HUES64 (cell line): ENCODE measurements around the gene RDH8.
"Not testable (repeated sequence)": the region's sequence is repeated elsewhere in the genome, so short reads cannot be mapped to it uniquely, and the experiment has no call there.

Experiments used
- H3K27ac ChIP-seq: 2 replicates; pipeline ENCODE4 v1.7.0; 2013; ENCODE audit warnings: low read depth, low read length, inconsistent platforms
- H3K27me3 ChIP-seq: 2 replicates; pipeline ENCODE4 v1.6.1; 2013; ENCODE audit warnings: mild to moderate bottlenecking, low read length; ENCODE audit not compliant: insufficient read depth
- H3K36me3 ChIP-seq: 2 replicates; pipeline ENCODE4 v1.6.1; 2013; ENCODE audit warnings: mild to moderate bottlenecking, low read length; ENCODE audit not compliant: insufficient read depth
- H3K4me1 ChIP-seq: 2 replicates; pipeline ENCODE4 v1.6.1; 2013; ENCODE audit warnings: mild to moderate bottlenecking, low read length, moderate library complexity; ENCODE audit not compliant: insufficient read depth
- H3K4me3 ChIP-seq: 2 replicates; pipeline ENCODE4 v1.5.1; 2013; ENCODE audit warnings: mild to moderate bottlenecking, low read length, moderate library complexity
- H3K9ac ChIP-seq: 2 replicates; pipeline ENCODE4 v1.6.1; 2013; ENCODE audit warnings: mild to moderate bottlenecking, low read depth, low read length
- H3K9me3 ChIP-seq: 2 replicates; pipeline ENCODE4 v1.6.1; 2013; ENCODE audit warnings: low read depth, low read length; ENCODE audit not compliant: insufficient read depth
- WGBS: fragments of 150-250, 120-280 bp; methylation state at CpG from one replicate; pipeline ENCODE4 v1.1.7; 2013; ENCODE audit warnings: missing lambda C conversion rate; 5-methylcytosine and 5-hydroxymethylcytosine counted together

The RDH8 gene

GRCh38 chr19:10018786-10019185 lies 5.5 kb downstream of the RDH8 start:
- 86% methylated on average over 9 of the region's 9 CpGs for WGBS
- H3K4me3 ChIP-seq: no peak overlapping the region
- no peaks in the 10 kb centered on the region for H3K9me3 ChIP-seq
- H3K36me3 ChIP-seq: no peaks in the 10 kb centered on the region
- no peaks in the 10 kb centered on the region for H3K27me3 ChIP-seq
- H3K27ac ChIP-seq: no peak overlapping the region
- H3K4me1 ChIP-seq: no peaks in the 10 kb centered on the region
- no peak overlapping the region for H3K9ac ChIP-seq

- H3K4me3 ChIP-seq: no peak overlapping the region
- H3K4me1 ChIP-seq: no peaks in the 10 kb centered on the region
- 84% methylated on average over 5 of the region's 5 CpGs for WGBS
- H3K9ac ChIP-seq: no peak overlapping the region
- H3K36me3 ChIP-seq: no peaks in the 10 kb centered on the region
- H3K27ac ChIP-seq: no peak overlapping the region
- no peaks in the 10 kb centered on the region for H3K27me3 ChIP-seq
- no peaks in the 10 kb centered on the region for H3K9me3 ChIP-seq
Observed at GRCh38 chr19:10019246-10019645, 6.0 kb downstream of the RDH8 start.

DNA sequence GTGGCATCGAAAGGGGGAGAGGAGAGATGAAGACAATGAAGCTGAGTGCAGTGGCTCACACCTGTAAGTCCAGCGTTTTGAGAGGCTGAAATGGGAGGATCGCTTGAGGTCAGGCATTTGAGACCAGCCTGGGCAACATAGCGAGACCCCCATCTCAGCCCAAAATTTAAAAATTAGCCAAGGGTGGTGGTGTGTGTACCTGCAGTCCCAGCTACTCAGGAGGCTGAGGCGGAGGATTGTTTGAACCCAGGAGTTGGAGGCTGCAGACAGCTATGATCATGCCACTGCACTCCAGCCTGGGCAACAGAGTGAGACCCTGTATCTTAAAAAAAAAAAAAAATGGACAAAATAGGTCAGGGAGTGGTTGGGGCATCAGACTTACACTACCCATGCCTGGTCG lies 7.6 kb downstream of the RDH8 start:
- H3K36me3 ChIP-seq: no peaks in the 10 kb centered on the region
- no peak overlapping the region for H3K27ac ChIP-seq
- H3K4me3 ChIP-seq: no peak overlapping the region
- H3K4me1 ChIP-seq: no peaks in the 10 kb centered on the region
- H3K9me3 ChIP-seq: no peaks in the 10 kb centered on the region
- no peaks in the 10 kb centered on the region for H3K27me3 ChIP-seq
- no peak overlapping the region for H3K9ac ChIP-seq
- WGBS: 91% methylated on average over 6 of the region's 6 CpGs

DNA sequence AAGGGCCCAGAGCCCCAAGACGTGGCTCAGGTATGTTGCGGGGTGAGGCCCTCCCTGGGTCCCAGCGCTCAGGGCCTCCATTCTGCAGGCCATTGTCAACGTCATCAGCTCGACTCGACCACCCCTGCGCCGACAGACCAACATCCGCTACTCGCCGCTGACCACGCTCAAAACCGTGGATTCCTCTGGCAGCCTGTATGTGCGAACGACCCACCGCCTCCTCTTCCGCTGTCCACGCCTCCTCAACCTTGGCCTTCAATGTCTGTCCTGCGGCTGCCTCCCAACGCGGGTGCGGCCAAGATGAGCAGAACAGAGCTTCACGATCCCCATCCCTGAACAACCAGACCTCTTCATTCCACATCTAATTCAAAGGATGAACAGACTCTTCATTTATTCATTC lies 8.2 kb downstream of the RDH8 start:
- Histone ChIP-seq H3K27me3 (no peaks in the 10 kb centered on the region), H3K9me3 (no peaks in the 10 kb centered on the region), H3K9ac (no peak overlapping the region), H3K27ac (no peak overlapping the region), H3K36me3 (no peaks in the 10 kb centered on the region), H3K4me1 (no peaks in the 10 kb centered on the region), H3K4me3 (no peak overlapping the region)
- 93% methylated on average over 23 of the region's 23 CpGs for WGBS

GRCh38 chr19:10021863-10022262 lies 8.6 kb downstream of the RDH8 start:
- H3K36me3 ChIP-seq: no peaks in the 10 kb centered on the region
- no peaks in the 10 kb centered on the region for H3K4me1 ChIP-seq
- no peak overlapping the region for H3K27ac ChIP-seq
- no peaks in the 10 kb centered on the region for H3K9me3 ChIP-seq
- 80% methylated on average over 2 of the region's 2 CpGs for WGBS
- no peak overlapping the region for H3K4me3 ChIP-seq
- no peak overlapping the region for H3K9ac ChIP-seq
- H3K27me3 ChIP-seq: no peaks in the 10 kb centered on the region

GRCh38 chr19:10023096-10023495 lies 9.8 kb downstream of the RDH8 start:
- not testable (repeated sequence) for H3K27ac ChIP-seq, H3K9me3 ChIP-seq, H3K9ac ChIP-seq, H3K4me1 ChIP-seq, H3K36me3 ChIP-seq, H3K4me3 ChIP-seq, H3K27me3 ChIP-seq
- 92% methylated on average over 5 of the region's 5 CpGs for WGBS

GRCh38 chr19:10026744-10027143 lies 13.5 kb downstream of the RDH8 start:
- 95% methylated on average over 3 of the region's 3 CpGs for WGBS
- Histone ChIP-seq H3K9ac (no peak overlapping the region), H3K4me3 (no peak overlapping the region), H3K27ac (no peak overlapping the region), H3K36me3 (no peaks in the 10 kb centered on the region), H3K27me3 (peaks cover 3% of the 10 kb centered on the region), H3K9me3 (no peaks in the 10 kb centered on the region), H3K4me1 (peaks cover 5% of the 10 kb centered on the region; the same call in 1 of the 2 replicates)

DNA sequence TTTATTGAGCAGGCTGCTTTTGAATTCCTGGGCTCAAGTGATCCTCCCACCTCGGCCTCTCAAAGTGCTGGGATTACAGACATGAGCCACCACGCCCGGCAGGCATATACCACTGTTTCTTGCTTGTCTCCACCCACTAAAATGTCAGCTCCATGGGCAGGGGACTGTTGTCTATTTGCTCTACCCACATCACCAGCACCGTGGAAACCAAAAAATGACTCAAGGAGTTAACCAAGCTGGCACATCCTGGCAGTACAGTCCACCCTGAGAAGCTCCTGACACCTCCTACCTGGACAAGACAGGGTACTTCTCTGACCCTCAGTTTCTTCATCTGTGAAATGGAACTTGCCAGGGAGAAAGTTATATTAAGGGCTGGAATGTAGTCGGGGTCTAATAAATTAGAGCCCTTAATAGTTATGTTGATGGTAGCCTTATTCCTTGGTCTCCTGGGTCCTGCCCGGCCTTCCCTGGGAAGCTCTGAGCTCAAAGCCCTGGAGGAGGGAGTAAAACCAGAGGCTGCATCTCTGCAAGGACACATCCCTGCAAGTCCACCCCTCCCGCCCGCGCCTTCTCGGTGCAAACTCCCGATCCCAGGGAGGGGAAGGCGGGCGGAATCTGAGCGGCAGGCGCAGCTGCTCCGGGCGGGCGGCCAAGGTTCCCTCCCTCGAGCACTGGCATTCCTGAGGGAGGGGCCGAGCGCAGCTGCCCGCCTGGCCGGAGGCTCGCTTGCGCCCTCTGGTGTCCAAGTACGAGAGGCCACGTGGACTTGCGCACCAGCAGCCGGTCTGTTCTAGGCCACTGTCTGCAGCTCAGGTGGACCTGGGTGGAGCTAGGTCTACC lies 14.1 kb downstream of the RDH8 start:
- H3K4me1 ChIP-seq: peaks cover 5% of the 10 kb centered on the region; the same call in 1 of the 2 replicates
- H3K27me3 ChIP-seq: peaks cover 3% of the 10 kb centered on the region
- H3K9ac ChIP-seq: no peak overlapping the region; the same call in 1 of the 2 replicates
- peak overlapping the region; percentile 39 for H3K4me3 ChIP-seq
- 12% methylated on average over 29 of the region's 29 CpGs for WGBS
- no peak overlapping the region for H3K27ac ChIP-seq
- no peaks in the 10 kb centered on the region for H3K36me3 ChIP-seq
- no peaks in the 10 kb centered on the region for H3K9me3 ChIP-seq

DNA sequence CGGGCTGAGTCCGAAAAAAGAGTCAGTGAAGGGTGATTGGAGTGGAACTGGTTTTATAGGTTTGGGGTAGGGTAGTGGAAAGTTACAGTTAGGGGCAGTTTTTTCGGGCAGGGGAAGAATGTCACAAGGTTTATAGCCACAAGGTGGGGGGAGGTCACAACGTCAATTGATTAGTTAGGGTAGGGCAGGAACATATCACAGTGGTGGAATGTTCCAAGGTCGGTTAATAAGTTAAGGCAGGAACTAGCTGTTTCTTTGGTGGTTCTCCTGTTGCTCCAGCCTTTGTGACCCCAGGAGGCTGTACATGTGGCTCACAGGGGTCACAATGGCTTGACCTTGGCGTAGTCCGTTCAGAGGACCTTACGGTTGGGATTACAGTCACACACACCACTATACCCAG lies 20.3 kb downstream of the RDH8 start:
- Histone ChIP-seq H3K27ac (no peak overlapping the region), H3K9me3 (no peaks in the 10 kb centered on the region), H3K27me3 (peaks cover 13% of the 10 kb centered on the region; the same call in 1 of the 2 replicates), H3K4me3 (no peak overlapping the region), H3K4me1 (no peaks in the 10 kb centered on the region), H3K9ac (no peak overlapping the region), H3K36me3 (no peaks in the 10 kb centered on the region)
- 75% methylated on average over 8 of the region's 8 CpGs for WGBS

- peaks cover 13% of the 10 kb centered on the region; the same call in 1 of the 2 replicates for H3K27me3 ChIP-seq
Observed at GRCh38 chr19:10036601-10037071, 23.4 kb downstream of the RDH8 start.

DNA sequence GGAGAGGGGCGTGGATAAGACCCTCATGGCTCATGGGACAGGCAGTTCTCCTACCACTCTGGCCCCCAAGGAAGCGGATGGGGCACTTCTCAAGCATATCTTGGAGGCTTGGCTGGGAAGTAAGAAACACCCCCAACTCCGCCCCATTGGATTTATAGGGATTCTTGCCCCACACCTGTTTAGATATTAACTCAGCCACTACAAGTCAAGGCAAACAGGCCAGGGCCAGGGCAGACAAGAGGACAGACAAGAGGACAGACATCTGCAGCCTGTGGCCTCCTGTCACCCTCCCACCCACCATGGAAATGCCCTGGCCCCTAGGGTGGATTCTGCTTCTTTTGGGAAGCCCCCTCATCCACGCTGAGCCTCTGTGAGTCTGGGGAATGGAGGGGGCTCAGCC lies 24.1 kb downstream of the RDH8 start:
- WGBS: 72% methylated on average over 4 of the region's 4 CpGs
- Histone ChIP-seq H3K27me3 (peaks cover 13% of the 10 kb centered on the region; the same call in 1 of the 2 replicates), H3K4me3 (no peak overlapping the region), H3K9me3 (peaks cover 7% of the 10 kb centered on the region; the same call in 1 of the 2 replicates), H3K9ac (no peak overlapping the region), H3K27ac (no peak overlapping the region), H3K4me1 (no peaks in the 10 kb centered on the region), H3K36me3 (no peaks in the 10 kb centered on the region)

More at GRCh38 chr19:10036601-10037071, 23.4 kb downstream of the RDH8 start:
- no peaks in the 10 kb centered on the region for H3K4me1 ChIP-seq
- no peaks in the 10 kb centered on the region for H3K36me3 ChIP-seq
- no peak overlapping the region for H3K4me3 ChIP-seq
- 0 out of 2 replicates have a peak, but pooled peaks cover 3% of the 10 kb centered on the region for H3K9me3 ChIP-seq
- no peak overlapping the region for H3K27ac ChIP-seq
- no peak overlapping the region for H3K9ac ChIP-seq
- WGBS: 89% methylated on average over 5 of the region's 5 CpGs
